ENCODE measurements around the gene PTPRM. TPM values are rescaled to one million over a fixed set of nuclear protein-coding genes. Genes with fewer than 3 reads are reported as not detected.

Gene PTPRM
- total and polyA plus RNA-seq, 4 donors: 9.2 to 23.0 (median 12.7) TPM

GRCh38 chr18:8040021-8040420 lies 472.9 kb downstream of the PTPRM start (continued):
- TF ChIP-seq HNF4A (conservative IDR thresholded peaks at IDR 0.05) (no peak), FOXA2 (IDR thresholded peaks at IDR 0.05) (no peak), ATF3 (IDR thresholded peaks at IDR 0.05) (no peak), RXRA (IDR thresholded peaks at IDR 0.05) (no peak)

- H3K4me3 ChIP-seq (ENCODE audit: low read depth in 1 of 3, low read length in 3 of 3): no peak overlapping the region
- no peak for TF ChIP-seq MAX (IDR thresholded peaks at IDR 0.05)
- TF ChIP-seq FOXA1 (IDR thresholded peaks at IDR 0.05): no peak
- TF ChIP-seq HNF4A (conservative IDR thresholded peaks at IDR 0.05): peak; percentile 65 to 66
- TF ChIP-seq FOXA2 (IDR thresholded peaks at IDR 0.05): peak; percentile 10
- H3K9me3 ChIP-seq (ENCODE audit: control insufficient read depth in 4 of 4, low read length in 3 of 4): no peaks in the 10 kb centered on the region
- DNase-seq (ENCODE audit: low spot score): no peak
- 33% methylated on average over 1 of the region's 1 CpG for WGBS
- no peak overlapping the region for H3K9ac ChIP-seq (ENCODE audit: low read depth in 1 of 2, low read length in 2 of 2)
- no peaks in the 10 kb centered on the region for H3K36me3 ChIP-seq (ENCODE audit: control insufficient read depth in 4 of 4, insufficient read depth in 3 of 4, low read depth in 1 of 4, low read length in 3 of 4)
- H3K27ac ChIP-seq (ENCODE audit: low read depth in 1 of 2, low read length in 2 of 2): no peak overlapping the region
- H3K4me1 ChIP-seq (ENCODE audit: control insufficient read depth in 4 of 4, insufficient read depth in 4 of 4, low read length in 3 of 4): no peaks in the 10 kb centered on the region
- no peaks in the 10 kb centered on the region for H3K27me3 ChIP-seq (ENCODE audit: control insufficient read depth in 4 of 4, insufficient read depth in 4 of 4, low read length in 3 of 4)
Observed at GRCh38 chr18:8041526-8042111, 474.5 kb downstream of the PTPRM start.

- Histone ChIP-seq H3K4me3 (ENCODE audit: low read depth in 1 of 3, low read length in 3 of 3) (no peak overlapping the region), H3K9me3 (ENCODE audit: control insufficient read depth in 4 of 4, low read length in 3 of 4) (no peaks in the 10 kb centered on the region), H3K27me3 (ENCODE audit: control insufficient read depth in 4 of 4, insufficient read depth in 4 of 4, low read length in 3 of 4) (no peaks in the 10 kb centered on the region), H3K9ac (ENCODE audit: low read depth in 1 of 2, low read length in 2 of 2) (no peak overlapping the region), H3K36me3 (ENCODE audit: control insufficient read depth in 4 of 4, insufficient read depth in 3 of 4, low read depth in 1 of 4, low read length in 3 of 4) (no peaks in the 10 kb centered on the region), H3K4me1 (ENCODE audit: control insufficient read depth in 4 of 4, insufficient read depth in 4 of 4, low read length in 3 of 4) (no peaks in the 10 kb centered on the region), H3K27ac (ENCODE audit: low read depth in 1 of 2, low read length in 2 of 2) (no peak overlapping the region)
- 67% methylated on average over 4 of the region's 4 CpGs for WGBS
- TF ChIP-seq FOXA2 (IDR thresholded peaks at IDR 0.05) (no peak), CTCF (IDR thresholded peaks at IDR 0.05; ENCODE audit: low read depth, low read length, missing input control) (no peak), ATF3 (IDR thresholded peaks at IDR 0.05) (no peak), JUND (IDR thresholded peaks at IDR 0.05) (no peak), MAX (IDR thresholded peaks at IDR 0.05) (no peak), TAF1 (conservative IDR thresholded peaks at IDR 0.05) (no peak), ZBTB33 (IDR thresholded peaks at IDR 0.05) (no peak), HNF4A (conservative IDR thresholded peaks at IDR 0.05) (no peak)
- no peak for DNase-seq (ENCODE audit: low spot score)
Observed at GRCh38 chr18:8044004-8044403, 476.9 kb downstream of the PTPRM start.
